Measurements from ENCODE around the gene TMEM127. TPM values are rescaled to one million over a fixed set of nuclear protein-coding genes. Genes with fewer than 3 reads are reported as not detected.

The TMEM127 gene
- total RNA-seq, 1 donor from 2014 or later = 8.9 TPM

DNA sequence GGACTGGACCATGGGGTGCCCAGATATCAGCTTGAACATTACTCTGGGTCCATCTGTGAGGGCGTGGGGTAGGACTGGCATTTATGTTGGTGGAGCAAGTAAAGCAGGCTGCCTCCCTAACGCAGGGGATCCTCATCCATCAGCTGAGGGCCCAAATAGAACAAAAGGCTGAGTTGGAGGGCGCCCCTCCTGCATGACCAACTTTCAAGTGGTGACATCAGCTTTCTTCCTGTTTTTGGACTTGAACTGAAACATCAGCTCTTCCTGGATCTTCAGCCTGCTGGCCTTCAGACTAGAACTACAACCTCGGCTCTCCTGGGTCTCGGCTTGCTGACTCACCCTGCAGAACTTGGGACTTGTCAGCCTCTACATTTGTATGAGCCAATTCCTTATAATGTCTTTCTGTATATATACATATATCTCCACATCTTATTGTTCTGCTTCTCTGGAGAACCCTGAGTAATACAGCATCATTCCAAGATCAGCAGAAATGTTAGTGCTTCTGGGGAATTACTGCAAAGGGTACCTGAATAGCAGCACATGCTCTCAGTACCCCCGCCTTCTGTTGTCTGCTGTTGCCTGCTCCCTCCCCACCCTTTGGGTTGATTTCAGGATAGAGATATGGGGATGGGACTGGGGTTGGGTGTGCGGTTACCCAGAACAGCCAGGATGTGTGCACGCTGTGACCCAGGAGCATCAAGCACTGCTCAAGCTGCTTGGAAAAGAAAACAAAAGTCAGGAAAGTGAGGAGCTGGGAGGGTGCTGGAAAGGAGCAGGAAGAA is 20.0 kb downstream of the TMEM127 start:
- no peaks in the 10 kb centered on the region for H3K36me3 ChIP-seq (ENCODE audit: control insufficient read depth in 3 of 3, insufficient read depth in 3 of 3, low read length in 3 of 3)
- peak overlapping the region; percentile 40 for H3K27ac ChIP-seq (ENCODE audit: low read depth, low read length)
- H3K4me1 ChIP-seq (ENCODE audit: control insufficient read depth in 3 of 3, insufficient read depth in 3 of 3, low read length in 3 of 3) = peaks cover 51 to 74% (median 58%) of the 10 kb centered on the region in 3 donors
- H3K4me3 ChIP-seq (ENCODE audit: low read length in 3 of 3) = no peak overlapping the region
- no peaks in the 10 kb centered on the region for H3K9me3 ChIP-seq (ENCODE audit: control insufficient read depth in 3 of 3, low read length in 3 of 3)
- H3K9ac ChIP-seq (ENCODE audit: low read depth in 1 of 3, low read length in 3 of 3) = peak overlapping the region in 1 of 3 donors; percentile 51
- no peaks in the 10 kb centered on the region for H3K27me3 ChIP-seq (ENCODE audit: control insufficient read depth in 3 of 3, insufficient read depth in 3 of 3, low read length in 3 of 3)

DNA sequence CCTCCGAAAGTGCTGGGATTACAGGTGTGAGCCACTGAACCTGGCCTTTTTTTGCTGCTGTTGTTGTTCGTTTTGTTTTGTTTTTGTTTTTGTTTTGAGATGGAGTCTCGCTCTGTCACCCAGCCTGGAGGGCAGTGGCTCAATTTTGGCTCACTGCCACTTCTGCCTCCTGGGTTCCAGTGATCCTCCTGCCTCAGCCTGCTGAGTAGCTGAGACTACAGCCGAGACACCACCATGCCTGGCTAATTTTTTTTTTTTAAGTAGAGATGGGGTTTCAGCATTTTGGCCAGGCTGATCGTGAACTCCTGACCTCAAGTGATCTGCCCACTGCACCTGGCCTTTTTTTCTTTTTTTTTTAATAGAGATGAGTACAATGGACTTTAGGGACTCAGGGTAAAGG is 22.0 kb downstream of the TMEM127 start:
- H3K27ac ChIP-seq (ENCODE audit: low read depth, low read length) = no peak overlapping the region
- no peaks in the 10 kb centered on the region for H3K36me3 ChIP-seq (ENCODE audit: control insufficient read depth in 3 of 3, insufficient read depth in 3 of 3, low read length in 3 of 3)
- H3K9ac ChIP-seq (ENCODE audit: low read depth in 1 of 3, low read length in 3 of 3) = no peak overlapping the region
- H3K4me3 ChIP-seq (ENCODE audit: low read length in 3 of 3) = no peak overlapping the region
- H3K9me3 ChIP-seq (ENCODE audit: control insufficient read depth in 3 of 3, low read length in 3 of 3) = no peaks in the 10 kb centered on the region
- H3K27me3 ChIP-seq (ENCODE audit: control insufficient read depth in 3 of 3, insufficient read depth in 3 of 3, low read length in 3 of 3) = no peaks in the 10 kb centered on the region
- peaks cover 53 to 75% (median 61%) of the 10 kb centered on the region in 3 donors for H3K4me1 ChIP-seq (ENCODE audit: control insufficient read depth in 3 of 3, insufficient read depth in 3 of 3, low read length in 3 of 3)

DNA sequence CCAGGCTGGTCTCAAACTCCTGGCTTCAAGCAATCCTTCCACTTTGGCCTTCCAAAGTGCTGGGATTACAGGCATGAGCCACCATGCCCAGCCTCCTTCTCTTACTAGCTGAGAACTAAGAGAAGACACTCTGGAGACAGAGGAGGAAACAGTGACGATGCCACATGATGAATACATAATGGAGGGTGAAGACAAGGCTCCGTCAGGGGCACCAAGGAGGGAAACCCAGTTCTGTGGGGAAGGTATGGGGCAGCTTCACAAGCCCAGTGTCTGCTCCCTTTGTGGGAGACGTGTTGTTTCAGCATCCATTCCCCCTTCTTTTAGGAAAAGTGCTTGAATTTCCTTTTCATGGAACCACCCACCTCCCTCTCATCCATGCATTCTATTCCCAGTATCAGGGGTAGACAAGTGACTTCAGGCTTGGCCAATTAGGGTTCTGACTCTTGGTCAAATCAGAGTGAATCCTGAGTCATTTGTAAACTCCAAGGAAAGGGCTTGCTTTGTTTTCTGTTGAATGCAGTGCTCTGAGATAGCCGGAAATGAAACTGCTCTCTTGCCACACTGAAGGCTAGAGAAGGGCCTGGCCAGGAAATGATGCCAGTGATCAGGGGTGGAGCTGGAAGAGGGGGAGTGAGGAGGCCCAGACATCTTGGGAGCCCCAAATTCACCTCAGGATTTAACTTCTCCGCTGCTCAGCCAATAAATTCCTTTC is 23.7 kb downstream of the TMEM127 start:
- H3K9me3 ChIP-seq (ENCODE audit: control insufficient read depth in 3 of 3, low read length in 3 of 3) = no peaks in the 10 kb centered on the region
- peaks cover 56 to 81% (median 60%) of the 10 kb centered on the region in 3 donors for H3K4me1 ChIP-seq (ENCODE audit: control insufficient read depth in 3 of 3, insufficient read depth in 3 of 3, low read length in 3 of 3)
- H3K27me3 ChIP-seq (ENCODE audit: control insufficient read depth in 3 of 3, insufficient read depth in 3 of 3, low read length in 3 of 3) = no peaks in the 10 kb centered on the region
- peak overlapping the region in 1 of 3 donors; percentile 41 for H3K9ac ChIP-seq (ENCODE audit: low read depth in 1 of 3, low read length in 3 of 3)
- H3K27ac ChIP-seq (ENCODE audit: low read depth, low read length) = peak overlapping the region; percentile 75
- H3K36me3 ChIP-seq (ENCODE audit: control insufficient read depth in 3 of 3, insufficient read depth in 3 of 3, low read length in 3 of 3) = peaks cover 0 to 3% (median 0%) of the 10 kb centered on the region in 3 donors
- H3K4me3 ChIP-seq (ENCODE audit: low read length in 3 of 3) = peak overlapping the region in 1 of 3 donors; percentile 1

DNA sequence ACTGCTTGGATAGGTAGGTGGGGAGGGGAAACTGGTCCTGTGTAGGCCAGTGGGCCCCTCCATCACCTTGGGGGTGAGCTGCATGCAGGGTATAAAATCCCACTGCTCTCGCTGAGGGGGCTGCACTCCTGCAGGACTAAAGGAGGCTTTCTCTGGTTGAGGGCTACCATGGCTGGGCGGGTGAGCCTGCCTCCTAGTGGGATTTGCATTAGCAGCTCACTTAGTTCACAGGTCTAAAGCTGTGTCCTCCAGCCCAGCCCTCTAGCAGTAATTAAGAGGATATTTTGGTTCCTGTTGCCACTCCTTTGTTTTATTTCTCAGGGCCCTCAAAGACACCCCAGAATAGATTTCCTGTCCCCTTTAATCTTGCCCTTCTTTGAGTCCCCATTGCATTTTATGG is 24.6 kb downstream of the TMEM127 start:
- Histone ChIP-seq H3K27me3 (ENCODE audit: control insufficient read depth in 3 of 3, insufficient read depth in 3 of 3, low read length in 3 of 3) (no peaks in the 10 kb centered on the region), H3K9ac (ENCODE audit: low read depth in 1 of 3, low read length in 3 of 3) (peak overlapping the region in 1 of 3 donors; percentile 80), H3K4me1 (ENCODE audit: control insufficient read depth in 3 of 3, insufficient read depth in 3 of 3, low read length in 3 of 3) (peaks cover 48 to 78% (median 54%) of the 10 kb centered on the region in 3 donors), H3K4me3 (ENCODE audit: low read length in 3 of 3) (no peak overlapping the region), H3K9me3 (ENCODE audit: control insufficient read depth in 3 of 3, low read length in 3 of 3) (no peaks in the 10 kb centered on the region), H3K36me3 (ENCODE audit: control insufficient read depth in 3 of 3, insufficient read depth in 3 of 3, low read length in 3 of 3) (peaks cover 0 to 5% (median 0%) of the 10 kb centered on the region in 3 donors), H3K27ac (ENCODE audit: low read depth, low read length) (peak overlapping the region; percentile 75)

DNA sequence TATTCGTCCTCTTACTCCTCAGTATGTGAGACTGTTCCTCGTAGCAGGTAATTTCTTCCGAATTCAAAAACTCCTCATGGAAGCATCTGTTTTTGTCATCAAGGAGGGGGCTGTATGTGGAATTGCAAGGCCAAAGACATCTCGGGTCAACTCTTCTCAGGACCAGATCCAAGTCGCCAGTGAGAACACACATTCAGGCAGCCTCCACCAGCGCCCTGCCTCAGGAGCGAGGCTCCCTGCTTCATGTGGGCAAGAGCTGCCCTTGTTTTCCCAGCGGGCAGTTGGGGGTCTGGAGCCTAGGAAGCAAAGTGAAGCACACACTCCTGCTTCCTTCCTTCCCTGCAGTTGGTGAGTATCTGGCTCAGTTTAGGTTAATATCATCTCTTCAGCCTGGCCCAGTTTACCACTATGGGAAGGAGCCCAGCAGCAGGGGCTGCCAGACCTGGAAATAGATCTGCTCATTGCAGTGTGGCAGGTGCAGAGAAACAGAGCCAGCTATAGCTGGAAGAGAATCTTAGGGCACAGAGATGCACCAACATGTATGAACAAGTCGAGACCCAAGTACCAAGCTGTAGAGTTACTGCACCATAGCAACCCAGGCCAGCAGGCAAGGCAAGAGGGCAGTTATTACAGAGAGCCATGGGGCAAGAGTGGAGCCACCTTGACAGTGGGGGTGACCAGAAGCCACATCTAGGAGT is 25.3 kb downstream of the TMEM127 start:
- H3K27me3 ChIP-seq (ENCODE audit: control insufficient read depth in 3 of 3, insufficient read depth in 3 of 3, low read length in 3 of 3) = no peaks in the 10 kb centered on the region
- H3K27ac ChIP-seq (ENCODE audit: low read depth, low read length) = peak overlapping the region; percentile 75

DNA sequence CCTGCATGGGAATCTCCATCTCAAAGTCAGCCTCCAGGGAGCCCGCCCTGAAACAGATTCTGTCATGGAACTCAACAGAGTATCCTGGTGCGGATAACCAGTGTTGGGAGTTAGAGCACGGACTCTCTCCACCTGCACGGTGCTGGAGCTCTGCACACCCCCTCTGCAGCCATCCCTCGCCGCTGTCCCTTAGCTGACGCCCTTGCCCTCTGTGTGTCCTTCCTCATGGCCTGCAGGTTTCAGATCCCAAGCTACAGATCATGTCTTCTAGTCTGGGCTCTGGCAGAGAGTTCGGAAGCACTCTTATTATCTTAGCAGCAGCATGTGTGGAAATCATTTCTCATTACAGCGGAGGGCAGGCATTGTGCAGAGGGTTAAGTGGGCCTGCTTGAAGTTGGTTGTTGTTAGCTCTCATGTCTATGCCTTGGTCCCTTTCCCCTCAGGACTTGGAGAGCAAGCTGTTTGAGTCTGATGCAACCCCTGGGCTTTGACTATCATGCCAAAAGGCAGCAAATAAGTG is 26.0 kb downstream of the TMEM127 start:
- peaks cover 45 to 70% (median 49%) of the 10 kb centered on the region in 3 donors for H3K4me1 ChIP-seq (ENCODE audit: control insufficient read depth in 3 of 3, insufficient read depth in 3 of 3, low read length in 3 of 3)
- H3K4me3 ChIP-seq (ENCODE audit: low read length in 3 of 3) = peak overlapping the region; percentile 56 to 58 (median 58)
- H3K27me3 ChIP-seq (ENCODE audit: control insufficient read depth in 3 of 3, insufficient read depth in 3 of 3, low read length in 3 of 3) = no peaks in the 10 kb centered on the region
- peak overlapping the region; percentile 75 for H3K27ac ChIP-seq (ENCODE audit: low read depth, low read length)
- peaks cover 0 to 5% (median 0%) of the 10 kb centered on the region in 3 donors for H3K36me3 ChIP-seq (ENCODE audit: control insufficient read depth in 3 of 3, insufficient read depth in 3 of 3, low read length in 3 of 3)
- H3K9me3 ChIP-seq (ENCODE audit: control insufficient read depth in 3 of 3, low read length in 3 of 3) = no peaks in the 10 kb centered on the region
- H3K9ac ChIP-seq (ENCODE audit: low read depth in 1 of 3, low read length in 3 of 3) = peak overlapping the region; percentile 47 to 80 (median 55)

More for the DNA sequence above, 25.3 kb downstream of the TMEM127 start:
- peaks cover 0 to 5% (median 0%) of the 10 kb centered on the region in 3 donors for H3K36me3 ChIP-seq (ENCODE audit: control insufficient read depth in 3 of 3, insufficient read depth in 3 of 3, low read length in 3 of 3)
- peaks cover 45 to 72% (median 50%) of the 10 kb centered on the region in 3 donors for H3K4me1 ChIP-seq (ENCODE audit: control insufficient read depth in 3 of 3, insufficient read depth in 3 of 3, low read length in 3 of 3)
- H3K4me3 ChIP-seq (ENCODE audit: low read length in 3 of 3) = peak overlapping the region; percentile 56 to 58 (median 58)
- H3K9ac ChIP-seq (ENCODE audit: low read depth in 1 of 3, low read length in 3 of 3) = peak overlapping the region; percentile 47 to 80 (median 55)
- H3K9me3 ChIP-seq (ENCODE audit: control insufficient read depth in 3 of 3, low read length in 3 of 3) = no peaks in the 10 kb centered on the region

DNA sequence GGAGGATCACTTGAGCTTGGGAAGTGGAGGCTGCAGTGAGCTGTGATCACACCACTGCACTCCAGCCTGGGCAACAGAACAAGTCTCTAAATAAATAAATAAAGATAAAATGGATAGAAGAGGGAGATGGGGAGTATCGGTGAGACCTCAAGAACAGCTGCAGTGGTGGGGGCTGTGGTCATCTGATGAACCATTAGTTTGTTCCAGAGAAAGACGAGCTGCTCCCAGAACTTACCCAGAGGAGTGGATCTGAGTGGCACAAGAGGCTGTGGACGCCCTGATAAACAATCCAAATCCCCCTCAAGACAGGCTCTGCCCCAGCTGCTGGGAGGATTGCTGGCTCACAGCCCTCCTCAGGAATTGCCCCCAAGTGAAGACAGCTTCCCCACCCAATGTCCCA is 26.7 kb downstream of the TMEM127 start:
- Histone ChIP-seq H3K27ac (ENCODE audit: low read depth, low read length) (peak overlapping the region; percentile 75), H3K4me3 (ENCODE audit: low read length in 3 of 3) (peak overlapping the region in 2 of 3 donors; percentile 56 to 58), H3K4me1 (ENCODE audit: control insufficient read depth in 3 of 3, insufficient read depth in 3 of 3, low read length in 3 of 3) (peaks cover 45 to 69% (median 49%) of the 10 kb centered on the region in 3 donors), H3K27me3 (ENCODE audit: control insufficient read depth in 3 of 3, insufficient read depth in 3 of 3, low read length in 3 of 3) (no peaks in the 10 kb centered on the region), H3K9ac (ENCODE audit: low read depth in 1 of 3, low read length in 3 of 3) (peak overlapping the region; percentile 47 to 80 (median 59)), H3K36me3 (ENCODE audit: control insufficient read depth in 3 of 3, insufficient read depth in 3 of 3, low read length in 3 of 3) (peaks cover 0 to 5% (median 0%) of the 10 kb centered on the region in 3 donors), H3K9me3 (ENCODE audit: control insufficient read depth in 3 of 3, low read length in 3 of 3) (no peaks in the 10 kb centered on the region)

DNA sequence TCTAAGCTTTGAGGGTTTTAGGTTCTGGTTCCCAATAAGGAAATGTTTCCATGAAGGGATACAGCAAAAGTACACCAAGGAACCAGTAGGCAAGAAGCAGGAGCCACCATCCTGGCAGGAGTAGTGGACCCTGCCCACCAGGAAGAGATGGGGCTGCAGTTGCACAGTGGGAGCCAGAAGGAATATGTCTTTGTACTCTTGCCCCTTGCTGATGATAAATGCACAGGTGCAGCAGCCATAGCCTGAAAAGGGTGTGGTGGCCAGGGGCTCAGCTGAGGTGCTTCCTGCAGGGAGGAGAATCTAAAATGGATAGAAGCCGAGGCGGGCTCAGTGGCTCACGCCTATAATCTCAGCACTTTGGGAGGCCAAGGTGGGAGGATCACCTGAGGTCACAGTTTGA is 27.5 kb downstream of the TMEM127 start:
- H3K27ac ChIP-seq (ENCODE audit: low read depth, low read length) = no peak overlapping the region
- no peak overlapping the region for H3K4me3 ChIP-seq (ENCODE audit: low read length in 3 of 3)
- peaks cover 0 to 5% (median 0%) of the 10 kb centered on the region in 3 donors for H3K36me3 ChIP-seq (ENCODE audit: control insufficient read depth in 3 of 3, insufficient read depth in 3 of 3, low read length in 3 of 3)
- H3K9ac ChIP-seq (ENCODE audit: low read depth in 1 of 3, low read length in 3 of 3) = no peak overlapping the region
- peaks cover 45 to 64% (median 49%) of the 10 kb centered on the region in 3 donors for H3K4me1 ChIP-seq (ENCODE audit: control insufficient read depth in 3 of 3, insufficient read depth in 3 of 3, low read length in 3 of 3)
- H3K9me3 ChIP-seq (ENCODE audit: control insufficient read depth in 3 of 3, low read length in 3 of 3) = no peaks in the 10 kb centered on the region
- no peaks in the 10 kb centered on the region for H3K27me3 ChIP-seq (ENCODE audit: control insufficient read depth in 3 of 3, insufficient read depth in 3 of 3, low read length in 3 of 3)

DNA sequence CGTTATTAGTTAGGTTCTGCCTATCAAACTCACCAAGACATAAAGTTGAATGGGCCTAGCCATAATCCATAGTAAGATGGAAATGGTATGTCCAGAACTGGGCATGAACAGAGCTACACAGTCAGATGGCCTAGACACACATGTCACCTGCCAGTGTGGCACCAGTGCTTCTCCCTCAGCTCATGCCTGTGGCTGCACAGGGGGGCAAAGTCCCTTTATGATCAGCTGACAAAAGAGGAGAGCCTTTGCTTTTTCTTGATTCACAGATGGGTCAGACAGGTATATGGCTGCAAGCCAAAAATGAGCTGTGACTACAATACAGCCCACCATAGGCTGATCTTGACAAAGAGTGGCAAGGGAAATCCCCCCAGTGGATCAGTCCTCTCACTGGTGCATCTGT is 28.9 kb downstream of the TMEM127 start:
- Histone ChIP-seq H3K9ac (ENCODE audit: low read depth in 1 of 3, low read length in 3 of 3) (no peak overlapping the region), H3K4me3 (ENCODE audit: low read length in 3 of 3) (no peak overlapping the region), H3K27me3 (ENCODE audit: control insufficient read depth in 3 of 3, insufficient read depth in 3 of 3, low read length in 3 of 3) (no peaks in the 10 kb centered on the region), H3K27ac (ENCODE audit: low read depth, low read length) (no peak overlapping the region), H3K36me3 (ENCODE audit: control insufficient read depth in 3 of 3, insufficient read depth in 3 of 3, low read length in 3 of 3) (peaks cover 0 to 5% (median 0%) of the 10 kb centered on the region in 3 donors), H3K9me3 (ENCODE audit: control insufficient read depth in 3 of 3, low read length in 3 of 3) (no peaks in the 10 kb centered on the region), H3K4me1 (ENCODE audit: control insufficient read depth in 3 of 3, insufficient read depth in 3 of 3, low read length in 3 of 3) (peaks cover 33 to 53% (median 39%) of the 10 kb centered on the region in 3 donors)
